CD4-positive, alpha-beta T cell (primary cell): ENCODE data around the gene CAPS. TPM values are rescaled to one million over a fixed set of nuclear protein-coding genes. Genes with fewer than 3 reads are reported as not detected.
"Not testable (repeated sequence)": the region's sequence is repeated elsewhere in the genome, so short reads cannot be mapped to it uniquely, and the experiment has no call there.

Experiments
- ATAC-seq: fragments of 200-7000 bp; cut with Tn5 transposase; one replicate; pipeline ENCODE4 v1.10.0; 2022; ENCODE audit warnings: mild to moderate bottlenecking; ENCODE audit not compliant: poor library complexity
- CTCF ChIA-PET: fragments of 350-600 bp; sonication (Branson Sonifier 250); formaldehyde crosslinking; loops from one replicate; lab custom pipeline; 2021; ENCODE audit warnings: antibody characterized with exemption, inconsistent platforms; lab: Charles Lee
- POLR2A ChIA-PET: fragments of 350-600 bp; sonication (Branson Sonifier 250); formaldehyde crosslinking; loops from one replicate; lab custom pipeline; 2021; ENCODE audit warnings: antibody characterized with exemption, inconsistent platforms; lab: Charles Lee
- DNase-seq, 14 experiments: peaks; one replicate each; pipeline ENCODE4 v3.0.0-alpha.2; 2013 to 2020; ENCODE audit warnings: mixed read lengths in 2 of 14
- H3K27ac ChIP-seq, 2 donors: one replicate each; pipeline versions ENCODE4 v1.5.1 to v1.7.0; 2013; ENCODE audit warnings: low read length in 2 of 2, low read depth in 1 of 2, mild to moderate bottlenecking in 1 of 2
- H3K27me3 ChIP-seq, 2 experiments: 1 replicate in 1 of 2; 2 replicates in 1 of 2; pipeline versions ENCODE4 v1.6.1 to v1.7.0; 2013; ENCODE audit warnings: low read length in 2 of 2, control low read depth in 1 of 2, mild to moderate bottlenecking in 1 of 2, moderate library complexity in 1 of 2; ENCODE audit not compliant: insufficient read depth in 2 of 2, control insufficient read depth in 1 of 2
- H3K36me3 ChIP-seq: one replicate; pipeline ENCODE4 v1.6.1; 2013; ENCODE audit warnings: low read length, control low read depth; ENCODE audit not compliant: insufficient read depth
- H3K4me1 ChIP-seq: one replicate; pipeline ENCODE4 v1.6.1; 2013; ENCODE audit warnings: low read length, control low read depth; ENCODE audit not compliant: insufficient read depth
- H3K4me3 ChIP-seq: one replicate; pipeline ENCODE4 v1.5.1; 2013; ENCODE audit warnings: mild to moderate bottlenecking, low read length, moderate library complexity
- H3K9me3 ChIP-seq, 2 experiments: 1 replicate in 1 of 2; 2 replicates in 1 of 2; pipeline versions ENCODE4 v1.6.1 to v1.7.0; 2013; ENCODE audit warnings: low read length in 2 of 2, mild to moderate bottlenecking in 2 of 2, control low read depth in 1 of 2, moderate library complexity in 1 of 2; ENCODE audit not compliant: control insufficient read depth in 1 of 2, insufficient read depth in 1 of 2
- H3K27ac Mint-ChIP-seq: one replicate; pipeline ENCODE4 v1.8.0; 2020; ENCODE audit warnings: mixed read lengths
- H3K27me3 Mint-ChIP-seq: one replicate; pipeline ENCODE4 v1.8.0; 2021; ENCODE audit warnings: mixed read lengths
- H3K36me3 Mint-ChIP-seq: one replicate; pipeline ENCODE4 v1.8.0; 2021; ENCODE audit warnings: low read depth, mixed read lengths
- H3K4me1 Mint-ChIP-seq: one replicate; pipeline ENCODE4 v1.8.0; 2021; ENCODE audit warnings: low read depth, mixed read lengths
- H3K4me3 Mint-ChIP-seq: one replicate; pipeline ENCODE4 v1.8.0; 2020; ENCODE audit warnings: mild to moderate bottlenecking, mixed read lengths
- H3K9me3 Mint-ChIP-seq: one replicate; pipeline ENCODE4 v1.8.0; 2020; ENCODE audit warnings: mixed read lengths
- CTCF ChIP-seq: fragments of 200-600 bp; IDR thresholded peaks from one replicate; pipeline ENCODE4 v1.8.0; 2022; ENCODE audit warnings: antibody characterized with exemption, mild to moderate bottlenecking
- intact Hi-C, 2 experiments: fragments of 100-400 bp; cut with DNase I in 1 of 2; cut with micrococcal nuclease in 1 of 2; formaldehyde crosslinking; loops; one replicate each; pipeline versions ENCODE4 v1.15.1 to v1.9.0; 2023 to 2025; cut with DNase I, micrococcal nuclease
- total RNA-seq, 174 experiments: library from RNA in 2 of 174; stranded (reverse) in 2 of 174; gene quantifications; one replicate each; pipeline ENCODE4 v1.2.3 and lab custom pipeline; 2021 to 2026

Gene CAPS
- total RNA-seq, 2 experiments from 2014 or later = 43.2 to 44.2 TPM

- CTCF ChIA-PET, ATAC-seq, H3K4me3 Mint-ChIP-seq, intact Hi-C loops, POLR2A ChIA-PET, H3K27ac Mint-ChIP-seq, H3K9me3 ChIP-seq, H3K27ac ChIP-seq, H3K36me3 Mint-ChIP-seq, DNase-seq, H3K4me1 Mint-ChIP-seq, H3K36me3 ChIP-seq, H3K4me1 ChIP-seq, H3K9me3 Mint-ChIP-seq, H3K4me3 ChIP-seq: not testable (repeated sequence)
- H3K27me3 ChIP-seq = peaks cover 7 to 12% of the 10 kb centered on the region in 2 experiments
- H3K27me3 Mint-ChIP-seq = peaks cover 16% of the 10 kb centered on the region
Observed at GRCh38 chr19:5884065-5884811, 29.8 kb upstream of the CAPS start.

GRCh38 chr19:5889288-5889971 lies 24.6 kb upstream of the CAPS start:
- H3K4me3 Mint-ChIP-seq = no peak overlapping the region
- ChIA-PET POLR2A (interaction anchor here (1.7 kb wide), 1 partner anchor 15 kb away, joined by 9 read pairs; the partner anchor contains the start of genes NDUFA11 and VMAC), CTCF (interaction anchor here (0.8 kb wide), 1 partner anchor 85 kb away, joined by 3 read pairs; no protein-coding TSS in a partner anchor)
- peaks cover 17% of the 10 kb centered on the region for H3K27me3 Mint-ChIP-seq
- no peak overlapping the region for H3K27ac Mint-ChIP-seq
- Histone ChIP-seq H3K27ac (no peak overlapping the region), H3K4me1 (peaks cover 10% of the 10 kb centered on the region), H3K4me3 (no peak overlapping the region), H3K9me3 (peaks cover 0 to 7% of the 10 kb centered on the region in 2 experiments), H3K27me3 (no peaks in the 10 kb centered on the region), H3K36me3 (peaks cover 3% of the 10 kb centered on the region)
- no peaks in the 10 kb centered on the region for H3K36me3 Mint-ChIP-seq
- no peak for TF ChIP-seq CTCF
- H3K4me1 Mint-ChIP-seq = no peaks in the 10 kb centered on the region
- no peaks in the 10 kb centered on the region for H3K9me3 Mint-ChIP-seq
- intact Hi-C loops = no loop called here
- no peak for ATAC-seq
- DNase-seq = no peak

- Histone ChIP-seq H3K27me3 (no peaks in the 10 kb centered on the region), H3K36me3 (peaks cover 10% of the 10 kb centered on the region), H3K4me3 (no peak overlapping the region), H3K9me3 (peaks cover 0 to 7% of the 10 kb centered on the region in 2 experiments), H3K27ac (no peak overlapping the region), H3K4me1 (peaks cover 10% of the 10 kb centered on the region)
- Mint-ChIP-seq H3K9me3 (no peaks in the 10 kb centered on the region), H3K27me3 (peaks cover 17% of the 10 kb centered on the region), H3K36me3 (peaks cover under 1% of the 10 kb centered on the region), H3K4me3 (no peak overlapping the region), H3K27ac (no peak overlapping the region), H3K4me1 (no peaks in the 10 kb centered on the region)
- ATAC-seq = no peak
- no peak for TF ChIP-seq CTCF
- intact Hi-C loops = no loop called here
- DNase-seq = peak in 1 of 14 experiments; percentile 11
- CTCF ChIA-PET = interaction anchor here (0.8 kb wide), 1 partner anchor 86 kb away, joined by 3 read pairs; no protein-coding TSS in a partner anchor
- POLR2A ChIA-PET = interaction anchor here (1.7 kb wide), 1 partner anchor 14 kb away, joined by 9 read pairs; the partner anchor contains the start of genes NDUFA11 and VMAC
Observed at GRCh38 chr19:5890099-5890498, 24.0 kb upstream of the CAPS start.
